PC-9 (cell line): ENCODE results near the gene TCN1. TPM values are rescaled to one million over a fixed set of nuclear protein-coding genes. Genes with fewer than 3 reads are reported as not detected.

ENCODE experiments used
- BruUV-seq: library from RNA; stranded (reverse); fragments of 400-500 nt; replicated peaks from 2 replicates; lab custom pipeline; 2021; lab: Mats Ljungman, UMichigan
- CTCF ChIA-PET: fragments of 300-600 bp; sonication (Branson Sonifier 250); formaldehyde crosslinking; loops from one replicate; lab custom pipeline; 2022; ENCODE audit warnings: antibody characterized with exemption; lab: Charles Lee
- POLR2A ChIA-PET: fragments of 300-600 bp; sonication (Branson Sonifier 250); formaldehyde crosslinking; loops from one replicate; lab custom pipeline; 2022; ENCODE audit warnings: antibody characterized with exemption; ENCODE audit not compliant: unreplicated experiment; lab: Charles Lee
- DNase-seq, 2 experiments: peaks; one replicate each; pipeline versions ENCODE4 v3.0.0 to v3.0.0-alpha.2; 2015 to 2022; ENCODE audit warnings: mixed read lengths in 1 of 2
- H2AFZ ChIP-seq: fragments of 200-600 bp; sonication (generic); 2 replicates; pipeline ENCODE4 v1.8.1; 2017; ENCODE audit warnings: antibody characterized with exemption
- H3F3A ChIP-seq: fragments of 200-600 bp; sonication (generic); 2 replicates; pipeline ENCODE4 v1.8.1; 2017; ENCODE audit warnings: antibody characterized with exemption, mild to moderate bottlenecking, low read depth; ENCODE audit not compliant: insufficient read depth
- H3K27ac ChIP-seq: fragments of 200-600 bp; sonication (generic); 2 replicates; pipeline ENCODE4 v1.6.1; 2016; ENCODE audit warnings: mixed run types
- H3K27me3 ChIP-seq: fragments of 200-600 bp; sonication (generic); 2 replicates; pipeline ENCODE4 v1.6.1; 2016; ENCODE audit warnings: low read depth, mixed run types; ENCODE audit not compliant: insufficient read depth
- H3K36me3 ChIP-seq: fragments of 200-600 bp; sonication (generic); 2 replicates; pipeline ENCODE4 v1.6.1; 2016; ENCODE audit warnings: low read depth, mixed run types
- H3K4me1 ChIP-seq: fragments of 200-600 bp; sonication (generic); replicated peaks from 2 replicates; pipeline ENCODE4 v1.6.1; 2016; ENCODE audit warnings: mixed run types; ENCODE audit not compliant: insufficient read depth
- H3K4me2 ChIP-seq: fragments of 200-600 bp; sonication (generic); 2 replicates; pipeline ENCODE4 v1.6.1; 2017; ENCODE audit warnings: mixed run types
- H3K4me3 ChIP-seq: fragments of 200-600 bp; sonication (generic); 2 replicates; pipeline ENCODE4 v1.6.1; 2016; ENCODE audit warnings: mixed run types
- H3K79me2 ChIP-seq: fragments of 200-600 bp; sonication (generic); 2 replicates; pipeline ENCODE4 v1.6.1; 2017; ENCODE audit warnings: low read depth, mixed run types
- H3K9me2 ChIP-seq: fragments of 200-600 bp; sonication (generic); 2 replicates; pipeline ENCODE4 v1.8.1; 2017; ENCODE audit warnings: mild to moderate bottlenecking; ENCODE audit not compliant: insufficient read depth
- H3K9me3 ChIP-seq: fragments of 200-600 bp; sonication (generic); 2 replicates; pipeline ENCODE4 v1.8.1; 2016; ENCODE audit warnings: low read depth; ENCODE audit not compliant: insufficient read depth
- H4K20me1 ChIP-seq: fragments of 200-600 bp; sonication (generic); 2 replicates; pipeline ENCODE4 v1.8.1; 2017; ENCODE audit not compliant: insufficient read depth
- EZH2 ChIP-seq: fragments of 200-600 bp; sonication (generic); IDR thresholded peaks from 2 replicates; pipeline ENCODE4 v1.8.0; 2017; ENCODE audit warnings: antibody characterized with exemption, low read depth
- intact Hi-C: fragments of 100-400 bp; cut with micrococcal nuclease; formaldehyde crosslinking; loops from one replicate; pipeline ENCODE4 v1.10.0; 2022; ENCODE audit not compliant: unreplicated experiment
- total RNA-seq: library from RNA; stranded (reverse); gene quantifications from 2 replicates; pipeline ENCODE4 v1.2.3, GENCODE V29; 2021
- TF ChIP-seq, protein P1 (sequence below): fragments of 200-600 bp; sonication (generic); conservative IDR thresholded peaks from 2 replicates; pipeline ENCODE4 v1.6.1; 2017; ENCODE audit warnings: mixed run types, antibody characterized with exemption, mild to moderate bottlenecking, moderate library complexity

TCN1 gene
- total RNA-seq, 1 experiment from 2014 or later, result 1.4 TPM

DNA sequence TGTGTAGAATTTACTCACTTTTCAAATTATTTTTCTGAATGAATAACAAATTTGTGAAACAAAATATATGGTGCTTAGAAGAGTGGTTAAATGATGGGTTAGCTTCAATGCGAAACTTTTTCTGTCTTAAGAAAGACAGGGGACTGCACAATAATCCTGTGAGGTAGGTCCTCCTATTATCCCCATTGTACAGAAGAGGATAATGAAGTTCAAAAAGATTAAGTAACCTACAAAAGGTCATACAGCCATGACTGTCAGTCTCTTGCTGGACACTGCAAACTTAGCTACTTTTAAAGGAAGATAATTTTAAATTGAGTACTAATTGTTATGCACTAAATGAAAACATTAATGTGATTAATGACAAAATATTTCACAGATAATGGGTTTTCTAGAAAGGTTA is 17.3 kb upstream of the TCN1 start:
- Histone ChIP-seq H3K4me3 (no peak overlapping the region), H2AFZ (no peak overlapping the region), H3K79me2 (no peaks in the 10 kb centered on the region), H3K36me3 (no peaks in the 10 kb centered on the region), H3F3A (no peaks in the 10 kb centered on the region), H3K27ac (no peak overlapping the region), H3K4me2 (no peak overlapping the region), H3K27me3 (no peaks in the 10 kb centered on the region), H3K4me1 (no peaks in the 10 kb centered on the region), H4K20me1 (no peaks in the 10 kb centered on the region), H3K9me2 (no peaks in the 10 kb centered on the region), H3K9me3 (0 out of 2 replicates have a peak, but pooled peaks cover 6% of the 10 kb centered on the region)
- TF ChIP-seq EZH2, result no peak
- BruUV-seq, result no TSS peak
- no peak for DNase-seq
- CTCF ChIA-PET, result no interaction called here
- POLR2A ChIA-PET, result interaction anchor here (0.6 kb wide), 1 partner anchor 27 kb away, joined by 4 read pairs; no protein-coding TSS in a partner anchor
- intact Hi-C loops, result no loop called here

- Histone ChIP-seq H4K20me1 (no peaks in the 10 kb centered on the region), H2AFZ (no peak overlapping the region), H3K36me3 (no peaks in the 10 kb centered on the region), H3K27me3 (no peaks in the 10 kb centered on the region), H3K4me3 (no peak overlapping the region), H3K4me1 (no peaks in the 10 kb centered on the region), H3F3A (no peaks in the 10 kb centered on the region), H3K9me3 (no peaks in the 10 kb centered on the region), H3K4me2 (no peak overlapping the region), H3K79me2 (no peaks in the 10 kb centered on the region), H3K27ac (no peak overlapping the region), H3K9me2 (no peaks in the 10 kb centered on the region)
- ChIA-PET CTCF (no interaction called here), POLR2A (no interaction called here)
- DNase-seq, result no peak
- TF ChIP-seq EZH2, result no peak
- TF ChIP-seq, protein P1, sequence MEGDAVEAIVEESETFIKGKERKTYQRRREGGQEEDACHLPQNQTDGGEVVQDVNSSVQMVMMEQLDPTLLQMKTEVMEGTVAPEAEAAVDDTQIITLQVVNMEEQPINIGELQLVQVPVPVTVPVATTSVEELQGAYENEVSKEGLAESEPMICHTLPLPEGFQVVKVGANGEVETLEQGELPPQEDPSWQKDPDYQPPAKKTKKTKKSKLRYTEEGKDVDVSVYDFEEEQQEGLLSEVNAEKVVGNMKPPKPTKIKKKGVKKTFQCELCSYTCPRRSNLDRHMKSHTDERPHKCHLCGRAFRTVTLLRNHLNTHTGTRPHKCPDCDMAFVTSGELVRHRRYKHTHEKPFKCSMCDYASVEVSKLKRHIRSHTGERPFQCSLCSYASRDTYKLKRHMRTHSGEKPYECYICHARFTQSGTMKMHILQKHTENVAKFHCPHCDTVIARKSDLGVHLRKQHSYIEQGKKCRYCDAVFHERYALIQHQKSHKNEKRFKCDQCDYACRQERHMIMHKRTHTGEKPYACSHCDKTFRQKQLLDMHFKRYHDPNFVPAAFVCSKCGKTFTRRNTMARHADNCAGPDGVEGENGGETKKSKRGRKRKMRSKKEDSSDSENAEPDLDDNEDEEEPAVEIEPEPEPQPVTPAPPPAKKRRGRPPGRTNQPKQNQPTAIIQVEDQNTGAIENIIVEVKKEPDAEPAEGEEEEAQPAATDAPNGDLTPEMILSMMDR, result no peak
- intact Hi-C loops, result no loop called here
- no TSS peak for BruUV-seq
Measured at GRCh38 chr11:59879567-59879966, 13.3 kb upstream of the TCN1 start.

GRCh38 chr11:59878575-59878974 is 12.3 kb upstream of the TCN1 start, which contains the start of gene OOSP3:
Gene OOSP3 (plus strand): TSS chr11:59878782. CDS start chr11:59878809, 27 bp downstream.
- no peak for TF ChIP-seq EZH2
- TF ChIP-seq, protein P1, result no peak
- Histone ChIP-seq H3K4me3 (no peak within 1 kb of the TSS), H3K79me2 (no peaks in the 10 kb centered on the region), H3K9me2 (no peaks in the 10 kb centered on the region), H3K27ac (no peak within 1 kb of the TSS), H3K4me2 (no peak within 1 kb of the TSS), H4K20me1 (no peaks in the 10 kb centered on the region), H3K4me1 (no peaks in the 10 kb centered on the region), H3F3A (no peaks in the 10 kb centered on the region), H3K36me3 (no peaks in the 10 kb centered on the region), H3K9me3 (no peaks in the 10 kb centered on the region), H2AFZ (no peak within 1 kb of the TSS), H3K27me3 (no peaks in the 10 kb centered on the region)
- intact Hi-C loops, result no loop called here
- ChIA-PET CTCF (no interaction called here), POLR2A (no interaction called here)
- no peak for DNase-seq
- no TSS peak for BruUV-seq

GRCh38 chr11:59877784-59878183 is 11.5 kb upstream of the TCN1 start:
- Histone ChIP-seq H4K20me1 (no peaks in the 10 kb centered on the region), H3K9me3 (no peaks in the 10 kb centered on the region), H2AFZ (no peak overlapping the region), H3K4me1 (no peaks in the 10 kb centered on the region), H3K79me2 (no peaks in the 10 kb centered on the region), H3K36me3 (no peaks in the 10 kb centered on the region), H3K27me3 (no peaks in the 10 kb centered on the region), H3K4me3 (no peak overlapping the region), H3K27ac (no peak overlapping the region), H3F3A (no peaks in the 10 kb centered on the region), H3K4me2 (no peak overlapping the region), H3K9me2 (no peaks in the 10 kb centered on the region)
- no TSS peak for BruUV-seq
- POLR2A ChIA-PET, result no interaction called here
- CTCF ChIA-PET, result no interaction called here
- intact Hi-C loops, result no loop called here
- DNase-seq, result no peak
- no peak for TF ChIP-seq EZH2
- TF ChIP-seq, protein P1, result no peak
